ENCODE results near the gene SCARB1. TPM values are rescaled to one million over a fixed set of nuclear protein-coding genes. Genes with fewer than 3 reads are reported as not detected.

The SCARB1 gene
- total and polyA plus RNA-seq, 9 of the 15 experiments (the other 6 are each of a cell fraction or from before 2014, with no cell fraction given), result 0.56 to 157 (median 52.8) TPM

GRCh38 chr12:124863416-124864325 is at the start of gene SCARB1 (continued):
- TF ChIP-seq PRDM10 (IDR thresholded peaks at IDR 0.05; ENCODE audit: partially characterized antibody), result peak; percentile 97
- TF ChIP-seq RAD51 (IDR thresholded peaks at IDR 0.05; ENCODE audit: borderline replicate concordance, low read depth), result no peak
- no peak for TF ChIP-seq NCOA2 (IDR thresholded peaks at IDR 0.05; ENCODE audit: partially characterized antibody in 2 of 2)
- peak; percentile 13 for TF ChIP-seq GATAD2A (IDR thresholded peaks at IDR 0.05)
- TF ChIP-seq HNRNPH1 (optimal IDR thresholded peaks at IDR 0.05; ENCODE audit: low read depth, low read length), result no peak
- TF ChIP-seq L3MBTL2 (IDR thresholded peaks at IDR 0.05), result peak; percentile 51
- TF ChIP-seq PCBP1 (IDR thresholded peaks at IDR 0.05; ENCODE audit: low read depth, low read length, poor library complexity, severe bottlenecking), result peak; percentile 32
- TF ChIP-seq TAF1 (IDR thresholded peaks at IDR 0.05; ENCODE audit: control insufficient read depth, extremely low read depth, insufficient read depth, low read length, severe bottlenecking), result peak; percentile 75
- 0 out of 2 replicates have a peak, but pooled peaks have one; percentile 16 for TF ChIP-seq SIN3B (IDR thresholded peaks at IDR 0.05; ENCODE audit: low read depth)
- no peak for TF ChIP-seq ZNF174 (CRISPR knock-in tag; IDR thresholded peaks at IDR 0.05)
- 0 out of 2 replicates have a peak, but pooled peaks have one; percentile 9 for TF ChIP-seq JUND (IDR thresholded peaks at IDR 0.05; ENCODE audit: borderline replicate concordance, low read depth, low read length)
- no peak for TF ChIP-seq JUND (tag; IDR thresholded peaks at IDR 0.05; ENCODE audit: borderline replicate concordance, low read depth, low read length)
- no peak for TF ChIP-seq ZNF589 (CRISPR knock-in tag; IDR thresholded peaks at IDR 0.05; ENCODE audit: low read depth)
- TF ChIP-seq THAP7 (CRISPR knock-in tag; IDR thresholded peaks at IDR 0.05), result no peak
- TF ChIP-seq, protein P1, sequence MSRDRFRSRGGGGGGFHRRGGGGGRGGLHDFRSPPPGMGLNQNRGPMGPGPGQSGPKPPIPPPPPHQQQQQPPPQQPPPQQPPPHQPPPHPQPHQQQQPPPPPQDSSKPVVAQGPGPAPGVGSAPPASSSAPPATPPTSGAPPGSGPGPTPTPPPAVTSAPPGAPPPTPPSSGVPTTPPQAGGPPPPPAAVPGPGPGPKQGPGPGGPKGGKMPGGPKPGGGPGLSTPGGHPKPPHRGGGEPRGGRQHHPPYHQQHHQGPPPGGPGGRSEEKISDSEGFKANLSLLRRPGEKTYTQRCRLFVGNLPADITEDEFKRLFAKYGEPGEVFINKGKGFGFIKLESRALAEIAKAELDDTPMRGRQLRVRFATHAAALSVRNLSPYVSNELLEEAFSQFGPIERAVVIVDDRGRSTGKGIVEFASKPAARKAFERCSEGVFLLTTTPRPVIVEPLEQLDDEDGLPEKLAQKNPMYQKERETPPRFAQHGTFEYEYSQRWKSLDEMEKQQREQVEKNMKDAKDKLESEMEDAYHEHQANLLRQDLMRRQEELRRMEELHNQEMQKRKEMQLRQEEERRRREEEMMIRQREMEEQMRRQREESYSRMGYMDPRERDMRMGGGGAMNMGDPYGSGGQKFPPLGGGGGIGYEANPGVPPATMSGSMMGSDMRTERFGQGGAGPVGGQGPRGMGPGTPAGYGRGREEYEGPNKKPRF (IDR thresholded peaks at IDR 0.05; ENCODE audit: low read depth, low read length), result no peak
- TF ChIP-seq HEY1 (CRISPR knock-in tag; IDR thresholded peaks at IDR 0.05; ENCODE audit: borderline replicate concordance), result no peak
- no peak for TF ChIP-seq PHF21A (IDR thresholded peaks at IDR 0.05; ENCODE audit: borderline replicate concordance, low read depth)
- TF ChIP-seq IRF2 (CRISPR knock-in tag; IDR thresholded peaks at IDR 0.05), result 0 out of 2 replicates have a peak, but pooled peaks have one; percentile 56
- TF ChIP-seq ZZZ3 (IDR thresholded peaks at IDR 0.05), result no peak
